Tibial nerve (tissue), 4 donors: ENCODE data around the gene LOXL1. TPM values are rescaled to one million over a fixed set of nuclear protein-coding genes. Genes with fewer than 3 reads are reported as not detected.

ENCODE experiments used
- DNase-seq, 2 donors: peaks; one replicate each; pipeline ENCODE4 v3.0.0-alpha.2; 2019; ENCODE audit warnings: low spot score in 2 of 2
- H3K27ac ChIP-seq, 4 donors: fragments of 200-600 bp; sonication (generic) in 3 of 4; one replicate each; pipeline ENCODE4 v1.5.1; 2017 to 2019; ENCODE audit warnings: mild to moderate bottlenecking in 1 of 4
- H3K27me3 ChIP-seq, 2 donors: fragments of 200-600 bp; sonication (generic) in 1 of 2; one replicate each; pipeline versions ENCODE4 v1.5.1 to v1.6.0; 2017 to 2019
- H3K36me3 ChIP-seq, 3 donors: fragments of 200-600 bp; sonication (generic); one replicate each; pipeline ENCODE4 v1.5.1; 2018 to 2019
- H3K4me1 ChIP-seq, 4 donors: fragments of 200-600 bp; sonication (generic) in 3 of 4; one replicate each; pipeline ENCODE4 v1.5.1; 2017 to 2019
- H3K4me3 ChIP-seq, 4 donors: fragments of 200-600 bp; sonication (generic) in 3 of 4; one replicate each; pipeline ENCODE4 v1.5.1; 2017 to 2019; ENCODE audit warnings: mild to moderate bottlenecking in 1 of 4, moderate library complexity in 1 of 4
- H3K9me3 ChIP-seq, 4 donors: fragments of 200-600 bp; sonication (generic) in 3 of 4; one replicate each; pipeline ENCODE4 v1.5.1; 2017 to 2019
- CTCF ChIP-seq, 5 experiments: fragments of 200-600 bp in 3 of 5; fragments of 450-650 bp in 2 of 5; sonication (generic) in 3 of 5; IDR thresholded peaks; one replicate each; pipeline ENCODE4 v1.5.1; 2016 to 2019; ENCODE audit warnings: antibody characterized with exemption in 5 of 5, mild to moderate bottlenecking in 3 of 5, moderate library complexity in 2 of 5
- EP300 ChIP-seq, 2 donors: sonication (generic); formaldehyde crosslinking; IDR thresholded peaks; one replicate each; pipeline ENCODE4 v1.6.1; 2017; ENCODE audit warnings: antibody characterized with exemption in 2 of 2, mild to moderate bottlenecking in 1 of 2
- POLR2A ChIP-seq, 2 donors: fragments of 450-650 bp; IDR thresholded peaks; one replicate each; pipeline ENCODE4 v1.6.1; 2017; ENCODE audit warnings: antibody characterized with exemption in 2 of 2, mild to moderate bottlenecking in 2 of 2, moderate library complexity in 2 of 2
- WGBS, 2 donors: methylation state at CpG; one replicate each; pipeline ENCODE4 v1.1.5; 2018; 5-methylcytosine and 5-hydroxymethylcytosine counted together
- total RNA-seq, 4 donors: library from RNA; depleted of rRNA; stranded (reverse); fragments of >200 nt; gene quantifications; one replicate each; pipeline ENCODE4 v1.1.0, GENCODE V29; 2016

Gene LOXL1
- total RNA-seq, 4 donors from 2014 or later, result 21.6 to 29.1 (median 24.4) TPM

GRCh38 chr15:73909651-73910050 is 16.6 kb upstream of the LOXL1 start:
- Histone ChIP-seq H3K27me3 (no peaks in the 10 kb centered on the region), H3K4me1 (peaks cover 0 to 3% (median 0%) of the 10 kb centered on the region in 4 donors), H3K9me3 (no peaks in the 10 kb centered on the region), H3K36me3 (no peaks in the 10 kb centered on the region), H3K4me3 (no peak overlapping the region), H3K27ac (no peak overlapping the region)
- TF ChIP-seq POLR2A (IDR thresholded peaks at IDR 0.05), result no peak
- TF ChIP-seq EP300 (IDR thresholded peaks at IDR 0.05), result no peak
- no peak for TF ChIP-seq CTCF (IDR thresholded peaks at IDR 0.05)
- DNase-seq, result no peak
- 81 to 91% methylated on average over 2 of the region's 2 CpGs for WGBS, 2 donors

GRCh38 chr15:73910522-73911303 is 15.5 kb upstream of the LOXL1 start:
- Histone ChIP-seq H3K4me3 (no peak overlapping the region), H3K9me3 (no peaks in the 10 kb centered on the region), H3K27ac (no peak overlapping the region), H3K27me3 (no peaks in the 10 kb centered on the region), H3K4me1 (peaks cover 0 to 3% (median 0%) of the 10 kb centered on the region in 4 donors), H3K36me3 (no peaks in the 10 kb centered on the region)
- 64 to 66% methylated on average over 7 of the region's 7 CpGs for WGBS, 2 donors
- DNase-seq, result no peak
- no peak for TF ChIP-seq CTCF (IDR thresholded peaks at IDR 0.05)

- no peak for TF ChIP-seq EP300 (IDR thresholded peaks at IDR 0.05)
- no peak for TF ChIP-seq POLR2A (IDR thresholded peaks at IDR 0.05)
- no peak for TF ChIP-seq CTCF (IDR thresholded peaks at IDR 0.05)
- WGBS, 2 donors, result 73 to 78% methylated on average over 7 of the region's 7 CpGs
- Histone ChIP-seq H3K36me3 (no peaks in the 10 kb centered on the region), H3K27me3 (no peaks in the 10 kb centered on the region), H3K27ac (no peak overlapping the region), H3K4me3 (no peak overlapping the region), H3K9me3 (peaks cover 0 to 5% (median 0%) of the 10 kb centered on the region in 4 donors), H3K4me1 (peaks cover 0 to 3% (median 0%) of the 10 kb centered on the region in 4 donors)
- no peak for DNase-seq
Observed at GRCh38 chr15:73912030-73912596, 14.1 kb upstream of the LOXL1 start.

GRCh38 chr15:73914145-73914544 is 12.1 kb upstream of the LOXL1 start:
- TF ChIP-seq EP300 (IDR thresholded peaks at IDR 0.05) (no peak), POLR2A (IDR thresholded peaks at IDR 0.05) (no peak), CTCF (IDR thresholded peaks at IDR 0.05) (no peak)
- H3K36me3 ChIP-seq, result no peaks in the 10 kb centered on the region
- peaks cover 0 to 5% (median 0%) of the 10 kb centered on the region in 4 donors for H3K9me3 ChIP-seq
- no peak overlapping the region for H3K4me3 ChIP-seq
- H3K4me1 ChIP-seq, result no peaks in the 10 kb centered on the region
- 66 to 74% methylated on average over 3 of the region's 3 CpGs for WGBS, 2 donors
- DNase-seq, result no peak
- no peak overlapping the region for H3K27ac ChIP-seq
- no peaks in the 10 kb centered on the region for H3K27me3 ChIP-seq

GRCh38 chr15:73915082-73915481 is 11.2 kb upstream of the LOXL1 start:
- Histone ChIP-seq H3K4me1 (no peaks in the 10 kb centered on the region), H3K36me3 (no peaks in the 10 kb centered on the region), H3K27me3 (no peaks in the 10 kb centered on the region), H3K9me3 (peaks cover 0 to 5% (median 0%) of the 10 kb centered on the region in 4 donors), H3K4me3 (no peak overlapping the region), H3K27ac (no peak overlapping the region)
- no peak for DNase-seq
- TF ChIP-seq POLR2A (IDR thresholded peaks at IDR 0.05) (no peak), EP300 (IDR thresholded peaks at IDR 0.05) (no peak), CTCF (IDR thresholded peaks at IDR 0.05) (no peak)
- WGBS, 2 donors, result 66 to 76% methylated on average over 2 of the region's 2 CpGs
